ENCODE data around the gene ENSA. TPM values are rescaled to one million over a fixed set of nuclear protein-coding genes. Genes with fewer than 3 reads are reported as not detected.

The ENSA gene
- total RNA-seq, 1 experiment from 2014 or later = 254 TPM

DNA sequence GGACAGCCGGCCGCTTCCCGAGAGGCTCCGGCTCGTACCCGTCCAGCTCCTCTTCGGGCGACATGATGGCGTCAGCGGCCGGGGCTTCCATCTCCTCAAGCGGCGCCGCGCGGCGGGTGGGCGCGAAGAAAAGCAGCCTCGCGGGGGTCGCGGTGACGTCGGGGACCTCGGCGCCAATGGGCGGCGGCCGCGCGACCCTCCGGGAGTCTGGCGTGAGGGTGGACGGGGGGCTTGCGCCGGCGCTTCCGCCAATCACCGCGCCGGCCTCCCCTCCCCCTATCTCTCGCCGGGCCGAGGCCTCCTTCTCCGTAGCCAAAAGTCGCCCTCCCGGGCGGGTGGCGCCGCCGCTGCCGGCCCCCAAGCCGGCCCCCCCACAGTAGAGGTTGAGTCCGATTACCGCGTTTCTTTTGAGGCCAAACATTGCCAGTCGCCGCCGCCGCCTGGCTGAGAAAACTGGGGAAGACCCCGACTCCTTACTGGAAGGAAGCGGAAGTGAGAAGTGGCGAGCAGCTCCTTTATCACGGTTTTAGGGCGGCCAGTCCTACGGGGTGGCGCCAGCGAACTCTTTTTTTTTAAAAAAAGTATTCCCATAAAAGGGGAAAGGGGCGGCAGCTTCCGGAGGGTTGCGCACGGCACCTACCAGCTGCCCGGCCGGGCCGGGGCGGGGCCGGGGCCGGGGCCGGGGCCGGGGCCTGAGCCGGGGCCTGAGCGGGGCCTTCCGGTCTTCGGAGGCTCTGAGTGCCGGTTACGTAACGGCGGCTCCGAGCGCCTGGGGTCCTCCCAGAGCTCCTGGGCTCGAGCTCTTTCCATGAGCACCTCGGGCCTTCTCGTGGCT lies 50.1 kb downstream of the ENSA start, which contains the start of gene MCL1 (continued):
- 0 out of 2 replicates have a peak, but pooled peaks have one; percentile 37 for TF ChIP-seq ZMAT4 (CRISPR knock-in tag; IDR thresholded peaks at IDR 0.05)
- TF ChIP-seq ZBTB21 (CRISPR knock-in tag; IDR thresholded peaks at IDR 0.05; ENCODE audit: borderline replicate concordance) = no peak
- TF ChIP-seq ZSCAN18 (CRISPR knock-in tag; IDR thresholded peaks at IDR 0.05) = no peak
- TF ChIP-seq, protein P1, sequence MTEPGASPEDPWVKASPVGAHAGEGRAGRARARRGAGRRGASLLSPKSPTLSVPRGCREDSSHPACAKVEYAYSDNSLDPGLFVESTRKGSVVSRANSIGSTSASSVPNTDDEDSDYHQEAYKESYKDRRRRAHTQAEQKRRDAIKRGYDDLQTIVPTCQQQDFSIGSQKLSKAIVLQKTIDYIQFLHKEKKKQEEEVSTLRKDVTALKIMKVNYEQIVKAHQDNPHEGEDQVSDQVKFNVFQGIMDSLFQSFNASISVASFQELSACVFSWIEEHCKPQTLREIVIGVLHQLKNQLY (CRISPR knock-in tag; IDR thresholded peaks at IDR 0.05) = no peak
- TF ChIP-seq, protein P2, sequence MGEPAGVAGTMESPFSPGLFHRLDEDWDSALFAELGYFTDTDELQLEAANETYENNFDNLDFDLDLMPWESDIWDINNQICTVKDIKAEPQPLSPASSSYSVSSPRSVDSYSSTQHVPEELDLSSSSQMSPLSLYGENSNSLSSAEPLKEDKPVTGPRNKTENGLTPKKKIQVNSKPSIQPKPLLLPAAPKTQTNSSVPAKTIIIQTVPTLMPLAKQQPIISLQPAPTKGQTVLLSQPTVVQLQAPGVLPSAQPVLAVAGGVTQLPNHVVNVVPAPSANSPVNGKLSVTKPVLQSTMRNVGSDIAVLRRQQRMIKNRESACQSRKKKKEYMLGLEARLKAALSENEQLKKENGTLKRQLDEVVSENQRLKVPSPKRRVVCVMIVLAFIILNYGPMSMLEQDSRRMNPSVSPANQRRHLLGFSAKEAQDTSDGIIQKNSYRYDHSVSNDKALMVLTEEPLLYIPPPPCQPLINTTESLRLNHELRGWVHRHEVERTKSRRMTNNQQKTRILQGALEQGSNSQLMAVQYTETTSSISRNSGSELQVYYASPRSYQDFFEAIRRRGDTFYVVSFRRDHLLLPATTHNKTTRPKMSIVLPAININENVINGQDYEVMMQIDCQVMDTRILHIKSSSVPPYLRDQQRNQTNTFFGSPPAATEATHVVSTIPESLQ (CRISPR knock-in tag; IDR thresholded peaks at IDR 0.05) = no peak
- no peak for TF ChIP-seq TEAD4 (CRISPR knock-in tag; IDR thresholded peaks at IDR 0.05)
- TF ChIP-seq ZNF416 (CRISPR knock-in tag; IDR thresholded peaks at IDR 0.05) = peak; percentile 1; the same call in 1 of the 2 replicates
- no peak for TF ChIP-seq ELF4 (CRISPR knock-in tag; IDR thresholded peaks at IDR 0.05; ENCODE audit: low read depth)
- peak; percentile 69; the same call in 1 of the 2 replicates for TF ChIP-seq ATF1 (CRISPR knock-in tag; IDR thresholded peaks at IDR 0.05)
- TF ChIP-seq, protein P3, sequence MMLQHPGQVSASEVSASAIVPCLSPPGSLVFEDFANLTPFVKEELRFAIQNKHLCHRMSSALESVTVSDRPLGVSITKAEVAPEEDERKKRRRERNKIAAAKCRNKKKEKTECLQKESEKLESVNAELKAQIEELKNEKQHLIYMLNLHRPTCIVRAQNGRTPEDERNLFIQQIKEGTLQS (CRISPR knock-in tag; conservative IDR thresholded peaks at IDR 0.05) = no peak
- no peak for TF ChIP-seq TP53 (CRISPR knock-in tag; IDR thresholded peaks at IDR 0.05)
- TF ChIP-seq SMAD4 (CRISPR knock-in tag; IDR thresholded peaks at IDR 0.05) = no peak
- TF ChIP-seq HMGA2 (CRISPR knock-in tag; IDR thresholded peaks at IDR 0.05) = no peak
- no peak for TF ChIP-seq ZNF512 (CRISPR knock-in tag; IDR thresholded peaks at IDR 0.05; ENCODE audit: borderline replicate concordance)
- TF ChIP-seq, protein P4, sequence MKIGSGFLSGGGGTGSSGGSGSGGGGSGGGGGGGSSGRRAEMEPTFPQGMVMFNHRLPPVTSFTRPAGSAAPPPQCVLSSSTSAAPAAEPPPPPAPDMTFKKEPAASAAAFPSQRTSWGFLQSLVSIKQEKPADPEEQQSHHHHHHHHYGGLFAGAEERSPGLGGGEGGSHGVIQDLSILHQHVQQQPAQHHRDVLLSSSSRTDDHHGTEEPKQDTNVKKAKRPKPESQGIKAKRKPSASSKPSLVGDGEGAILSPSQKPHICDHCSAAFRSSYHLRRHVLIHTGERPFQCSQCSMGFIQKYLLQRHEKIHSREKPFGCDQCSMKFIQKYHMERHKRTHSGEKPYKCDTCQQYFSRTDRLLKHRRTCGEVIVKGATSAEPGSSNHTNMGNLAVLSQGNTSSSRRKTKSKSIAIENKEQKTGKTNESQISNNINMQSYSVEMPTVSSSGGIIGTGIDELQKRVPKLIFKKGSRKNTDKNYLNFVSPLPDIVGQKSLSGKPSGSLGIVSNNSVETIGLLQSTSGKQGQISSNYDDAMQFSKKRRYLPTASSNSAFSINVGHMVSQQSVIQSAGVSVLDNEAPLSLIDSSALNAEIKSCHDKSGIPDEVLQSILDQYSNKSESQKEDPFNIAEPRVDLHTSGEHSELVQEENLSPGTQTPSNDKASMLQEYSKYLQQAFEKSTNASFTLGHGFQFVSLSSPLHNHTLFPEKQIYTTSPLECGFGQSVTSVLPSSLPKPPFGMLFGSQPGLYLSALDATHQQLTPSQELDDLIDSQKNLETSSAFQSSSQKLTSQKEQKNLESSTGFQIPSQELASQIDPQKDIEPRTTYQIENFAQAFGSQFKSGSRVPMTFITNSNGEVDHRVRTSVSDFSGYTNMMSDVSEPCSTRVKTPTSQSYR (CRISPR knock-in tag; IDR thresholded peaks at IDR 0.05) = no peak
- TF ChIP-seq SMAD3 (CRISPR knock-in tag; IDR thresholded peaks at IDR 0.05; ENCODE audit: borderline replicate concordance) = no peak; the same call in 1 of the 2 replicates
- peak; percentile 65 for TF ChIP-seq NFE2L1 (CRISPR knock-in tag; IDR thresholded peaks at IDR 0.05)
- TF ChIP-seq ZNF263 (CRISPR knock-in tag; IDR thresholded peaks at IDR 0.05; ENCODE audit: low read depth) = no peak
- no peak for TF ChIP-seq NFATC4 (CRISPR knock-in tag; IDR thresholded peaks at IDR 0.05)
- TF ChIP-seq JUN (CRISPR knock-in tag; IDR thresholded peaks at IDR 0.05) = 0 out of 2 replicates have a peak, but pooled peaks have one; percentile 9
- TF ChIP-seq PRDM15 (CRISPR knock-in tag; IDR thresholded peaks at IDR 0.05) = no peak
- TF ChIP-seq MYBL2 (CRISPR knock-in tag; IDR thresholded peaks at IDR 0.05) = no peak; the same call in 1 of the 2 replicates

Data from WTC11 (cell line).